Measurements from ENCODE around the gene STRIP2. TPM values are rescaled to one million over a fixed set of nuclear protein-coding genes. Genes with fewer than 3 reads are reported as not detected.
"Not testable (repeated sequence)": the region's sequence is repeated elsewhere in the genome, so short reads cannot be mapped to it uniquely, and the experiment has no call there.

The STRIP2 gene
- total RNA-seq, 1 donor from 2014 or later, result 3.5 TPM

- no peak overlapping the region for H3K4me3 ChIP-seq (ENCODE audit: low read depth, low read length)
- DNase-seq (ENCODE audit: low read depth), result no peak
- H3K36me3 ChIP-seq (ENCODE audit: control insufficient read depth, insufficient read depth, low read length), result no peaks in the 10 kb centered on the region
- no peaks in the 10 kb centered on the region for H3K27me3 ChIP-seq (ENCODE audit: control insufficient read depth, insufficient read depth, low read length)
- TF ChIP-seq CTCF (IDR thresholded peaks at IDR 0.05; ENCODE audit: insufficient read depth, low read length, poor library complexity, severe bottlenecking), result no peak
These were observed 3.0 kb downstream of the STRIP2 start for GRCh38 chr7:129437190-129437589.

GRCh38 chr7:129438281-129438838, 4.1 kb downstream of the STRIP2 start:
- Histone ChIP-seq H3K36me3 (ENCODE audit: control insufficient read depth, insufficient read depth, low read length) (no peaks in the 10 kb centered on the region), H3K4me3 (ENCODE audit: low read depth, low read length) (no peak overlapping the region), H3K27me3 (ENCODE audit: control insufficient read depth, insufficient read depth, low read length) (no peaks in the 10 kb centered on the region)
- TF ChIP-seq CTCF (IDR thresholded peaks at IDR 0.05; ENCODE audit: insufficient read depth, low read length, poor library complexity, severe bottlenecking), result no peak
- DNase-seq (ENCODE audit: low read depth), result no peak

GRCh38 chr7:129438839-129439651, 4.8 kb downstream of the STRIP2 start:
- Histone ChIP-seq H3K4me3 (ENCODE audit: low read depth, low read length) (no peak overlapping the region), H3K36me3 (ENCODE audit: control insufficient read depth, insufficient read depth, low read length) (no peaks in the 10 kb centered on the region), H3K27me3 (ENCODE audit: control insufficient read depth, insufficient read depth, low read length) (no peaks in the 10 kb centered on the region)
- peak; percentile 69 for DNase-seq (ENCODE audit: low read depth)
- no peak for TF ChIP-seq CTCF (IDR thresholded peaks at IDR 0.05; ENCODE audit: insufficient read depth, low read length, poor library complexity, severe bottlenecking)

GRCh38 chr7:129439963-129440625, 5.9 kb downstream of the STRIP2 start:
- H3K36me3 ChIP-seq (ENCODE audit: control insufficient read depth, insufficient read depth, low read length), result no peaks in the 10 kb centered on the region
- no peak for DNase-seq (ENCODE audit: low read depth)
- no peaks in the 10 kb centered on the region for H3K27me3 ChIP-seq (ENCODE audit: control insufficient read depth, insufficient read depth, low read length)
- no peak for TF ChIP-seq CTCF (IDR thresholded peaks at IDR 0.05; ENCODE audit: insufficient read depth, low read length, poor library complexity, severe bottlenecking)
- H3K4me3 ChIP-seq (ENCODE audit: low read depth, low read length), result no peak overlapping the region

DNA sequence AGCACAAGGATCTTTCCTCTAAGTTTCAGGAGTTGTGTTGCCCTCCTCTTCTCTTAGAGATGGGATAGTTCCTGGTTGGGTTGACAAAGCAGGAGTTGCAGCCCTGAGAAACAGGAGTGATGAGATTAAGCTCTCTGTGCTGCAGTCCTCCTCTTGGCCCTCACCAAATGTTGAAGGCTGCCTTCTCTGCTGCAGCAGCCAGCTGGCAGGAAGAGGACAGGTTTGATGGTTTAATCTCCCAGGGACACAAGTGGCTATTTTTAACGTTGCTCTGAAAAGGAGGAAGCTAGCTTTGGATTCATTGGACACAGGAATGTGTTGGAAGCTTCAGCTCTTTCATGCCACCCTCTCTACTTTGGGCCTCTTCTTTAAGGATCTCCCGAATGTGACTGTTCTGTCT, 9.4 kb downstream of the STRIP2 start:
- DNase-seq (ENCODE audit: low read depth), result no peak
- Histone ChIP-seq H3K36me3 (ENCODE audit: control insufficient read depth, insufficient read depth, low read length) (no peaks in the 10 kb centered on the region), H3K27me3 (ENCODE audit: control insufficient read depth, insufficient read depth, low read length) (no peaks in the 10 kb centered on the region), H3K4me3 (ENCODE audit: low read depth, low read length) (no peak overlapping the region)
- TF ChIP-seq CTCF (IDR thresholded peaks at IDR 0.05; ENCODE audit: insufficient read depth, low read length, poor library complexity, severe bottlenecking), result no peak

DNA sequence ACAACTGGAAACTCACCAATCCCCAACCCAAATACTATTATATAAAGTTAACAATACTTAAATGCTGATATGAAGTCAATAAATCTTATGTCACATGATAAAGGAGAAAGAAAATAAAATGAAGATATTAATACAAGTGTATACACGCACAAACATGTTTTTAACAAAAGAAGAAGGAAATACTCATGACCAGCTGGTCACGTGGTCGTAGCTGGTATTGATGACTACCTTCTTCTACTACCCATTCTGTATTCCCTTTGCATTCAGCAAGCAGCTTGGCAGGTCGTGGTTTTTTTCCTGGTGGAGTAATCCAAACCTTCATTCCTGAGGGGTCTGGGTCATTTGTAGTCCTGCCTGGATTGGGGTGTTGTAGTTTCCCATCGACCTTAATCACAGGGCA, 10.5 kb downstream of the STRIP2 start:
- not testable (repeated sequence) for H3K27me3 ChIP-seq (ENCODE audit: control insufficient read depth, insufficient read depth, low read length); H3K36me3 ChIP-seq (ENCODE audit: control insufficient read depth, insufficient read depth, low read length); H3K4me3 ChIP-seq (ENCODE audit: low read depth, low read length); DNase-seq (ENCODE audit: low read depth)

- not testable (repeated sequence) for DNase-seq (ENCODE audit: low read depth); H3K27me3 ChIP-seq (ENCODE audit: control insufficient read depth, insufficient read depth, low read length); H3K4me3 ChIP-seq (ENCODE audit: low read depth, low read length); H3K36me3 ChIP-seq (ENCODE audit: control insufficient read depth, insufficient read depth, low read length)
These were observed 12.7 kb downstream of the STRIP2 start for GRCh38 chr7:129446925-129447324.

GRCh38 chr7:129447445-129447844, 13.2 kb downstream of the STRIP2 start:
- H3K4me3 ChIP-seq (ENCODE audit: low read depth, low read length); H3K36me3 ChIP-seq (ENCODE audit: control insufficient read depth, insufficient read depth, low read length); H3K27me3 ChIP-seq (ENCODE audit: control insufficient read depth, insufficient read depth, low read length); DNase-seq (ENCODE audit: low read depth): not testable (repeated sequence)

DNA sequence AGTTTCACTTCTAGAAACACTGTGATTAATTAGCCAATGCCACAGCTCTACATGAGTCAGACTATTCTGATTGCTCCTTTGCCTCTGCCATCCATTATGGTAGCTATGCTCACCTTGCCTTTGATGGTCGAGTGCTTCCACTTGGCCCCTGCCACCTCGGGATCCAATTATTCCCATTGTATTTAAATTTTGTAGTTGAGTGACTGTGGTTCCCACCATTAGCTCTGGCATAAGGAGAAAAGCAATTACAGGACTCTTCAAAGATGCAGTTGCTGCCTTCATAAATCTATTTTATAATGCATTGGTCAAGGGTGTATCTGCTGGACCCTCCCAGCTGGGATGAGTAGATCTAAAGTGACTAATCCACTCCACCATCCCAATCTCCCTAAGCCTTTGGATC, 14.4 kb downstream of the STRIP2 start:
- H3K4me3 ChIP-seq (ENCODE audit: low read depth, low read length); H3K27me3 ChIP-seq (ENCODE audit: control insufficient read depth, insufficient read depth, low read length); DNase-seq (ENCODE audit: low read depth); H3K36me3 ChIP-seq (ENCODE audit: control insufficient read depth, insufficient read depth, low read length): not testable (repeated sequence)

Measured in kidney epithelial cell (primary cell).